Loucy (cell line): ENCODE results near the gene RPS6KA2.
"Not testable (repeated sequence)": the region's sequence is repeated elsewhere in the genome, so short reads cannot be mapped to it uniquely, and the experiment has no call there.

Experiments
- H2AFZ ChIP-seq: fragments of 200-600 bp; sonication (generic); 2 replicates; pipeline ENCODE4 v1.6.0; 2016; ENCODE audit warnings: antibody characterized with exemption, mild to moderate bottlenecking, low read length, moderate library complexity
- H3F3A ChIP-seq: fragments of 200-600 bp; 2 replicates; pipeline ENCODE4 v1.6.0; 2016; ENCODE audit warnings: antibody characterized with exemption, low read depth, mild to moderate bottlenecking
- H3K27me3 ChIP-seq: fragments of 200-600 bp; sonication (generic); 2 replicates; pipeline ENCODE4 v1.6.1; 2014; ENCODE audit warnings: low read length, mild to moderate bottlenecking; ENCODE audit not compliant: insufficient read depth, poor library complexity, severe bottlenecking
- H3K36me3 ChIP-seq: fragments of 200-600 bp; sonication (generic); 2 replicates; pipeline ENCODE4 v1.6.1; 2016; ENCODE audit warnings: low read length; ENCODE audit not compliant: insufficient read depth
- H3K4me1 ChIP-seq: fragments of 200-600 bp; sonication (generic); 2 replicates; pipeline ENCODE4 v1.5.1; 2014; ENCODE audit warnings: low read length, mild to moderate bottlenecking; ENCODE audit not compliant: insufficient read depth, poor library complexity, severe bottlenecking
- H3K4me2 ChIP-seq: fragments of 200-600 bp; sonication (generic); 2 replicates; pipeline ENCODE4 v1.6.0; 2014; ENCODE audit warnings: antibody characterized with exemption, low read length, low read depth, mild to moderate bottlenecking; ENCODE audit not compliant: poor library complexity, severe bottlenecking
- H3K4me3 ChIP-seq: fragments of 200-600 bp; sonication (generic); 2 replicates; pipeline ENCODE4 v1.5.1; 2014; ENCODE audit warnings: low read length, mild to moderate bottlenecking, mixed read lengths; ENCODE audit not compliant: poor library complexity, severe bottlenecking
- H3K79me2 ChIP-seq: fragments of 200-600 bp; sonication (generic); 2 replicates; pipeline ENCODE4 v1.6.1; 2014; ENCODE audit warnings: low read length; ENCODE audit not compliant: insufficient read depth
- H3K9ac ChIP-seq: fragments of 200-600 bp; sonication (generic); 2 replicates; pipeline ENCODE4 v1.6.0; 2014; ENCODE audit warnings: mild to moderate bottlenecking, low read depth, low read length, moderate library complexity; ENCODE audit not compliant: poor library complexity, severe bottlenecking
- H3K9me2 ChIP-seq: fragments of 200-600 bp; sonication (generic); replicated peaks from 2 replicates; pipeline ENCODE4 v1.6.1; 2016; ENCODE audit warnings: low read depth, low read length, mixed read lengths
- H3K9me3 ChIP-seq: fragments of 200-600 bp; sonication (generic); 2 replicates; pipeline ENCODE4 v1.6.1; 2014; ENCODE audit warnings: mild to moderate bottlenecking, antibody characterized with exemption, low read length, low read depth; ENCODE audit not compliant: insufficient read depth
- H4K20me1 ChIP-seq: fragments of 200-600 bp; sonication (generic); 2 replicates; pipeline ENCODE4 v1.6.0; 2014; ENCODE audit warnings: antibody characterized with exemption, low read length, mild to moderate bottlenecking; ENCODE audit not compliant: insufficient read depth, poor library complexity, severe bottlenecking
- CTCF ChIP-seq: fragments of 200-600 bp; sonication (generic); conservative IDR thresholded peaks from 2 replicates; pipeline ENCODE4 v1.5.1; 2014; ENCODE audit warnings: mild to moderate bottlenecking, antibody characterized with exemption, low read length
- EZH2phosphoT487 ChIP-seq: fragments of 200-600 bp; IDR thresholded peaks from 2 replicates; pipeline ENCODE4 v1.6.1; 2018; ENCODE audit warnings: antibody characterized with exemption, mild to moderate bottlenecking, moderate library complexity, borderline replicate concordance

Gene RPS6KA2

GRCh38 chr6:166635013-166635970, 8.2 kb upstream of the RPS6KA2 start:
- Histone ChIP-seq H3K9me3 (no peaks in the 10 kb centered on the region), H3K36me3 (no peaks in the 10 kb centered on the region), H3F3A (no peaks in the 10 kb centered on the region), H3K4me3 (no peak overlapping the region), H3K27me3 (no peaks in the 10 kb centered on the region), H3K9ac (no peak overlapping the region), H3K4me1 (no peaks in the 10 kb centered on the region), H3K4me2 (no peak overlapping the region), H3K79me2 (no peaks in the 10 kb centered on the region), H2AFZ (no peak overlapping the region), H3K9me2 (no peaks in the 10 kb centered on the region), H4K20me1 (no peaks in the 10 kb centered on the region)
- TF ChIP-seq EZH2phosphoT487 (no peak), CTCF (no peak)

GRCh38 chr6:166634581-166634980, 7.5 kb upstream of the RPS6KA2 start:
- H4K20me1 ChIP-seq, H3K9me3 ChIP-seq, H3K9ac ChIP-seq, H3K79me2 ChIP-seq, H3F3A ChIP-seq, H3K36me3 ChIP-seq, H3K9me2 ChIP-seq, H2AFZ ChIP-seq, H3K4me3 ChIP-seq, H3K27me3 ChIP-seq, H3K4me1 ChIP-seq, H3K4me2 ChIP-seq: not testable (repeated sequence)

GRCh38 chr6:166633732-166634535, 6.9 kb upstream of the RPS6KA2 start:
- Histone ChIP-seq H3K9me2 (no peaks in the 10 kb centered on the region), H3K79me2 (no peaks in the 10 kb centered on the region), H3K9me3 (no peaks in the 10 kb centered on the region), H3K4me3 (no peak overlapping the region), H3K4me1 (no peaks in the 10 kb centered on the region), H4K20me1 (no peaks in the 10 kb centered on the region), H2AFZ (no peak overlapping the region), H3K36me3 (no peaks in the 10 kb centered on the region), H3F3A (no peaks in the 10 kb centered on the region), H3K27me3 (no peaks in the 10 kb centered on the region), H3K4me2 (no peak overlapping the region), H3K9ac (no peak overlapping the region)
- TF ChIP-seq CTCF (no peak), EZH2phosphoT487 (no peak)
